GM12891 (cell line): ENCODE results near the gene SLX1A.

Experiments used
- PAX5 ChIP-seq: IDR thresholded peaks from 2 replicates; pipeline ENCODE4 v1.6.1; 2011; ENCODE audit warnings: low read length, moderate library complexity, mild to moderate bottlenecking; ENCODE audit not compliant: insufficient read depth, severe bottlenecking
- POLR2A ChIP-seq: IDR thresholded peaks from 2 replicates; pipeline ENCODE4 v1.6.1; 2011; ENCODE audit warnings: low read depth, low read length, control low read depth
- POLR2AphosphoS5 ChIP-seq: IDR thresholded peaks from 2 replicates; pipeline ENCODE4 v1.6.1; 2011; ENCODE audit warnings: low read depth, low read length, control low read depth
- POU2F2 ChIP-seq: IDR thresholded peaks from 2 replicates; pipeline ENCODE4 v1.6.1; 2011; ENCODE audit warnings: low read depth, mild to moderate bottlenecking, control low read depth, low read length, moderate library complexity
- SPI1 ChIP-seq: IDR thresholded peaks from 2 replicates; pipeline ENCODE4 v1.6.1; 2011; ENCODE audit warnings: low read depth, low read length, control low read depth
- TAF1 ChIP-seq: IDR thresholded peaks from 2 replicates; pipeline ENCODE4 v1.6.1; 2011; ENCODE audit warnings: low read depth, low read length, control low read depth

DNA sequence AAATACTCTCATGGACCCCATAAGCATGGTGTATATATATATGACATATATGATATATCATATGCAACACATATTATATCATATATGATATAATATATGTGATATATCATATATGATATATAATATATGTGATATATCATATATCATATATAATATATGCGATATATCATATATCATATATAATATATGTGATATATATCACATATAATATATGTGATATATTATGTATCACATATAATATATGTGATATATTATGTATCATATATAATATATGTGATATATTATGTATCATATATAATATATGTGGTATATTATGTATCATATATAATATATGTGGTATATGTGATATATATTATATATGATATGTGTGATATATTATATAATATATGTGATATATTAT, 48.8 kb upstream of the SLX1A start:
- TF ChIP-seq POLR2A = no peak
- no peak for TF ChIP-seq TAF1
- TF ChIP-seq POLR2AphosphoS5 = no peak
- TF ChIP-seq SPI1 = no peak
- no peak for TF ChIP-seq PAX5
- no peak for TF ChIP-seq POU2F2
